DMS153 treated with DMSO at 0.1 percent for 48 hours (cell line): ENCODE results near the gene TMCO2.
A peak's percentile ranks its signal among the peaks of the same experiment; 100 is the strongest.

ENCODE experiments used
- DNase-seq: peaks from one replicate; lab custom pipeline; 2025; ENCODE audit not compliant: unreplicated experiment; lab: John Stamatoyannopoulos, UW

TMCO2 gene

DNA sequence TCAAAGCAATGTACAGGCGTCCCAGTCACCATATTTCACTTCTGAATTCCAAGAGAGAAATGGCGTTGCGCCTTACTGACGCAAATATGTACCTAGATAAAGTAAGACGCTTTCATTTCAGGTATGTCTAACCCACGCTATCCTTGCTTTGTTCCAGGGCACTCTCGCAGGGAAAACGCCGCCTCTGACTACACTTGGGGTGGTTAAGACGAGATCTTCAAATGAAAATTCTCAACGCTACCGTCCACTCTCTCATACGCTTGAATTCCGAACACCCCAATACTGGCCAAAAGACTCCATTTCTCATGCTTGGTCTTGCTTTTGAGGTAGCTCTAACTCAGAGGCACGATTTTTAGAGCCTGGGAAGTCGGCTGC, 9.6 kb downstream of the TMCO2 start:
- peak; percentile 90 for DNase-seq

DNA sequence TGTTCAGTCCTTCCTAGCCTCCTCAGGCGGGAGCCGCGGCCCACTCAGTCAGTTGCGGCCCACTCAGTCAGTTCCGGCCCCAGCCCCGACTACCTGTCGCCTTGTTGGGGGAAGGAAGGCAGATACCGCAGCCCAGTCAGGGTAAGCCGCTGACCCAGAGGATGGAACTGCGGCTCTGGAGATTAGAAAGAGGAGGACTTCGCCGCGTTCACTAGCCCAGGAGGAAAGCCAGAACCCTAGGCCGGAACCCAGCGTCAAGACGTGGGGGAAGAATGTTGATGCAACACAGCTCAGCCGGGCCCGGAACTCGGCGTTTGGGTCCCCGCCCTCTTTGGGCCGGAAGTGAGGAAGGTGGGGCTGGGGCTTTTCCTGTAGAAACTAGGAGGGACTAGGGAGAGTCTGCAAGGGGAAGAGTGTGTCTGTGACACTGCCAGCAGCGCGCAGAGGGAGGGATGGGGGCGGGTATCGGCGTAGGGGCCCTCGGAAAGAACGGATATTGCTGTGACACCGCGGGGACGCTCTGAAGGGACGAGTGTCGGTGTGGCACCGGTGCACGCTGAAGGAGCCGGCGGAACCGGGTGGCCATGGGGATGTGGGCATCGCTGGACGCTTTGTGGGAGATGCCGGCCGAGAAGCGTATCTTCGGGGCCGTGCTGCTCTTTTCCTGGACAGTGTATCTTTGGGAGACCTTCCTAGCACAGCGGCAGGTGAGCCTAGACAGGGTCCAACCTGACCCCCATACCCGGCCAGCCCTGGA, 10.1 kb downstream of the TMCO2 start, which contains the start of gene ZMPSTE24:
Gene ZMPSTE24, plus strand, starts transcription at position 549 of the 757 bp plus-strand sequence. Its CDS starts 36 bp downstream, at position 585.
- DNase-seq: peak; percentile 99

GRCh38 chr1:40258445-40258769, 10.7 kb downstream of the TMCO2 start:
- DNase-seq: no peak

GRCh38 chr1:40264354-40264781, 16.6 kb downstream of the TMCO2 start:
- DNase-seq: no peak

DNA sequence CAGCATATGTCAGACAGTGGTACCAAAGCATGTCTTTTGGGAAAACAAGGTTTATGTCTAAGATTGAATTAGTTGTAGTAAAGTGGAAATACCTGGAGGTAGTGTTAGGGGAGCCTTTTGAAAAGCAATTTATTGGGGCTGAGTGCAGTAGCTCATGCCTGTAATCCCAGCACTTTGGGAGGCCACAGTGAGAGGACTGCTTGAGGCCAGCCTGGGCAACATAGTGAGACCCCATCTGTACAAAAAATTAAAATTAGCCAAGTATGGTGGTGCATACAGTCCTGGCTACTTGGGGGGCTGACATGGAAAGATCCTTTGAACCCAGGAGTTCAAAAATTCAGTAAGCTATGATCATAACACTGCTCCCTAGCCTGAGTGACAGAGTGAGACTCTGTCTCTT, 17.6 kb downstream of the TMCO2 start:
- no peak for DNase-seq

- no peak for DNase-seq
Measured at GRCh38 chr1:40265919-40266318, 18.2 kb downstream of the TMCO2 start.

DNA sequence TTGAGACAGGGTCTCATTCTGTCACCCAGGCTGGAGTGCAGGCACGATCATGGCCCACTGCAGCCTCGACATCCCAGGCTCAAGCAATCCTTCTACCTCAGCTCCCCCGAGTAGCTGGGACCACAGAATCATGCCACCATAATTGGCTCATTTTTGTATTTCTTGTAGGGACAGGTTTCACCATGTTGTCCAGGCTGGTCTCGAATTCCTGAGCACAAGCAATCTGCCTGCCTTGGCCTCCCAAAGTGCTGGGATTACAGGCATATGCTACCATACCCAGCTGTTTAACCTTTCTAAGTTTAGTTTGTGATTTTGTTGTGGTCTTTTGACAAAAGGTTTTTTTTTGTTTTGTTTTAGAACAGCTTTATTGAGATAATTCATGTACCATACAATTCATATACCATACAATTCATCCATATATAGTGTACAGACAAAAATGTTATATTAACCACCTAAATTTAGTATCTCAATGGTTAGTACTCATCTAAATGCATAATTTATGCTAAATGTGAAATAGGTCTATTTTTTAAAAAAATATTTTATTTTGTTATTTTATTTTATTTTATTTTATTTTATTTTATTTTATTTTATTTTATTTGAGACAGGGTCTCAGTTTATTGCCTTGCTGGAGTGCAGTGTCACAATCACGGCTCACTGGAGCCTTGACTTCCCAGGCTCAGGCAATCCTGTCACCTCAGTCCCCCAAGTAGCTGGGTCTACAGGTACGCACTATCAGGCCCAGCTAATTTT, 19.2 kb downstream of the TMCO2 start:
- no peak for DNase-seq

DNA sequence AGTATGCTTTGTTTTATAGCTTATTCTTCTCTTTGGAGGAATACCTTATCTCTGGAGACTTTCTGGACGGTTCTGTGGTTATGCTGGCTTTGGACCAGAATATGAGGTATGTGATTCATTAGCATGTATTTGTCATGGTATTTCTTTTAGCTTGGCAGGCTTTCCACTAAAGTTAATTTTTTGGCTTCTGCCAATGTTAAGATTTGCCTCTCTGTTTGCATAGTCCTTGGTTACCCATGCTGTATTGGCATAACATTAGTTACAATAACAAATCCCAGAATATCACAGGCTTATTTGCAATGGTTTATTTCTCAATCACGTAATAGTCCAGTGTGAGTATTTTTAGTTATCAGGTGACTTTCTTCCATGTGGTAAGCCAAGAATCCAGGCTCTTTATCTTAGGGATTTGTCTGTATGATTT, 20.0 kb downstream of the TMCO2 start:
- no peak for DNase-seq

GRCh38 chr1:40268211-40268610, 20.5 kb downstream of the TMCO2 start:
- no peak for DNase-seq

DNA sequence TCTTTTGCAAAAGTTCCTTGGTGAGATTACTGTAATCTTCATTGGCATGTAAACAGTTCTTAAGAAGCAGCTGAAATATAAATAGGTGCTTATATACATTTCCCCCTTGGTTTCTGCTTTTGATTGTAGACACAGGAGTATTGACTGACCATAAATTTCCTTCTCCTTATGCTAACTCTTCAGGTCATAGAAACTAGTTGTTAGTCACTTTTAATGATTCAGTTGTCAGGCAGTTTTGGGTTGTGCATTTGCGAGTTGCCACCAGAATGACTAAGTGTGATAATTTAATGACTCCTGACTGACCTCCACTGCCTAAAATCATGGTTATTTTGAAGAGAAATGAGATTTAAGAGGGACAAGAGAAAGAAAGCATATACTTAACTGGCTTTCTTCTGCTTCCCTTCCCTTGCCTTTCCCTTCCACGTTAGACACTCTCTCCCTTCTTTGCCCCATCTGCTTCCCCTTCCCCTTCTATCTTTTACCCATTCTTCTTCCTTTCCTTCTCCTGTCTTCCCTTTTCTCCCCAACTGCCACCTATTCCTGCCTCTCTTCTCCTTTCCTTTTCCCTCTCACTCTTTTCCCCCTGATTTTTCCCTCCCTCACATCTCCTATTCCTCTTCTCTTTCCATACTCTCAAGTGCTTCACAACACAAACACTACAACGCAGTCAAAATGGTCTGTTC, 22.6 kb downstream of the TMCO2 start:
- DNase-seq: no peak

- no peak for DNase-seq
Measured at GRCh38 chr1:40272653-40273213, 25.0 kb downstream of the TMCO2 start.

- DNase-seq: no peak
Measured at GRCh38 chr1:40273547-40274166, 25.9 kb downstream of the TMCO2 start.

DNA sequence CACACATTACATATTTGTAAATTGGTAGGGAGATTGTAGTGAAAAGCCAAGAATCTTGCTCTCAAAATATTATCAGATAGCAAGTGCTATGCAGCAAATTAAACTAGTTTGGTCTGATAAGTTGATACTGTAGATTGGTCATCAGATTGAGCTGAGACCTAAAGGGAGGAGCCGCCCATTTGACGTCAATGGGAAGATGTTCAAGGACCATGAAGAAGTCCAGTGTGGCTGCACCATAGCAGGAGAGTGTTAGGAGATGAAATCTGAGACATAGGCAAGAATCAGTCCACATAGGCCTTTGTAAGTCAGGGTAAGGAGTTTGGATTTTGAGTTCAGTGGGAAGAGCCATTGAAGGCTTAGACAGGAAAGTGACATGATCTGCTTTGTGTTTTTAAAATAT, 26.6 kb downstream of the TMCO2 start:
- no peak for DNase-seq

- DNase-seq: no peak
Measured at GRCh38 chr1:40276122-40276521, 28.4 kb downstream of the TMCO2 start.

DNA sequence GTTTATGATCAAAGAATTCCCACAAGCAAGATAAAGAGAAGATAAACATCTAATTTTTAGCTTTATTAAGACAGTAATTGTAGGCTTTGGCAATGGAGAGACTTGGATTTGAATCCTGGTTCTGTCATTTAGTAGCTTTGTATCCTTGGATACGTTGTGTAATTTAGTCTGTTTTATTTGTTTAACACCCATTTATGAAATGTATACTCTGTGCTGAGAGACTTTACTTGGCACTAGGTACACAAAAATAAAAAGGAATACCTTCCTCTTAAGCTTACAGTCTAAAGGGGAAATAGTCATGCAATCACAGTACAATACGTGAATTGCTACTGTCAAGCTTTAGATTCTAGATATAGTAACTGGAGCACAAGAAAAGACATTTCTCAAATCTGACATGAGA, 34.1 kb downstream of the TMCO2 start:
- DNase-seq: peak; percentile 65

- no peak for DNase-seq
Measured at GRCh38 chr1:40291293-40291692, 43.6 kb downstream of the TMCO2 start.

- DNase-seq: no peak
Measured at GRCh38 chr1:40299366-40300248, 51.9 kb downstream of the TMCO2 start.

DNA sequence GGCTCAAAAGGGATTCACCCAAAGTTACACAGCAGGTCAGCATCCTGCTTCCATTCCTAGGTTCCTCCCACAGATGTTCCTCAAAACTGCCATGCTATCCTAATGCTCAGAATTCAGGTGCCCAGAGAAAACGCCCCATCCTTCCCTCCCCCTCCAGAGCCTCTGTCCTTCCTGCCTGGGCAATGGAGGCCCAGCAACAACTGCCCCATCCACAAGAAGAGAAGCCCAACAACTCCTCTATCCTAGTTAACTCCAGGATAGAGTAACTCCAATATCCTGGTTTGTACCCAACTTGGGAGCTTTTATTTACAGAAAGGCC, 52.5 kb downstream of the TMCO2 start:
- DNase-seq: no peak

- DNase-seq: no peak
Measured at GRCh38 chr1:40300651-40301050, 52.9 kb downstream of the TMCO2 start.

- no peak for DNase-seq
Measured at GRCh38 chr1:40301066-40301465, 53.3 kb downstream of the TMCO2 start.
